ENCODE data around the gene FOXN3. TPM values are rescaled to one million over a fixed set of nuclear protein-coding genes. Genes with fewer than 3 reads are reported as not detected.
A peak's percentile ranks its signal among the peaks of the same experiment; 100 is the strongest.

Gene FOXN3
- total RNA-seq, 2 donors from 2014 or later = 53.9 to 141 TPM

DNA sequence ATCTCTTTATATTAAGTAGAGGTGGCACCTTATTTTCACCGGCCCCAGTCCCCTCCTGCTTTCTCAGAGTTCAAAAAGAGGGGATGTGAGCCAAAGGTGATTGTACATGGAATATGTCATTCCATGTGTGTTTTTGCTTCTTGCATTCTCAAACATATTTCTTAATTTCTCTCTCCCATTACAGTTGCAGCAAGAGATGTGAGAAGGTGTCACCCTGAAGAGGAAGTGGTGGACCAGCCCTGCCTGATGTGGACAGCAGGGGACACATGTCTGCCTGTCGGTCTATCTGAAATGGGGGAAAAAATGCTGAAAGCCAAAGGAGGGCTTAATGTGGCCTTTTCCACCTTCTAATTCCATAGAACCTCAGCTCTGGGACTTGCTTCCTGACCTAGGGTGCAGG lies 1.9 kb upstream of the FOXN3 start:
- Histone ChIP-seq H3K36me3 (no peaks in the 10 kb centered on the region), H3K9me3 (no peaks in the 10 kb centered on the region), H3K4me3 (no peak overlapping the region), H3K27ac (no peak overlapping the region), H3K27me3 (replicated peaks; ENCODE audit: insufficient read depth) (no peaks in the 10 kb centered on the region), H3K4me1 (replicated peaks) (peaks cover 8% of the 10 kb centered on the region)
- no peak for DNase-seq (ENCODE audit: low spot score)
- intact Hi-C loops (cut with DNase I) = loop anchor here (5.0 to 10.0 kb wide), 3 partner anchors 54 to 493 kb away; no protein-coding TSS in a partner anchor
- TF ChIP-seq, protein P1, sequence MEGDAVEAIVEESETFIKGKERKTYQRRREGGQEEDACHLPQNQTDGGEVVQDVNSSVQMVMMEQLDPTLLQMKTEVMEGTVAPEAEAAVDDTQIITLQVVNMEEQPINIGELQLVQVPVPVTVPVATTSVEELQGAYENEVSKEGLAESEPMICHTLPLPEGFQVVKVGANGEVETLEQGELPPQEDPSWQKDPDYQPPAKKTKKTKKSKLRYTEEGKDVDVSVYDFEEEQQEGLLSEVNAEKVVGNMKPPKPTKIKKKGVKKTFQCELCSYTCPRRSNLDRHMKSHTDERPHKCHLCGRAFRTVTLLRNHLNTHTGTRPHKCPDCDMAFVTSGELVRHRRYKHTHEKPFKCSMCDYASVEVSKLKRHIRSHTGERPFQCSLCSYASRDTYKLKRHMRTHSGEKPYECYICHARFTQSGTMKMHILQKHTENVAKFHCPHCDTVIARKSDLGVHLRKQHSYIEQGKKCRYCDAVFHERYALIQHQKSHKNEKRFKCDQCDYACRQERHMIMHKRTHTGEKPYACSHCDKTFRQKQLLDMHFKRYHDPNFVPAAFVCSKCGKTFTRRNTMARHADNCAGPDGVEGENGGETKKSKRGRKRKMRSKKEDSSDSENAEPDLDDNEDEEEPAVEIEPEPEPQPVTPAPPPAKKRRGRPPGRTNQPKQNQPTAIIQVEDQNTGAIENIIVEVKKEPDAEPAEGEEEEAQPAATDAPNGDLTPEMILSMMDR (IDR thresholded peaks at IDR 0.05) = no peak
- TF ChIP-seq POLR2A (IDR thresholded peaks at IDR 0.05) = no peak
- no peak for TF ChIP-seq POLR2AphosphoS5 (IDR thresholded peaks at IDR 0.05)
- 87% methylated on average over 2 of the region's 2 CpGs for WGBS

DNA sequence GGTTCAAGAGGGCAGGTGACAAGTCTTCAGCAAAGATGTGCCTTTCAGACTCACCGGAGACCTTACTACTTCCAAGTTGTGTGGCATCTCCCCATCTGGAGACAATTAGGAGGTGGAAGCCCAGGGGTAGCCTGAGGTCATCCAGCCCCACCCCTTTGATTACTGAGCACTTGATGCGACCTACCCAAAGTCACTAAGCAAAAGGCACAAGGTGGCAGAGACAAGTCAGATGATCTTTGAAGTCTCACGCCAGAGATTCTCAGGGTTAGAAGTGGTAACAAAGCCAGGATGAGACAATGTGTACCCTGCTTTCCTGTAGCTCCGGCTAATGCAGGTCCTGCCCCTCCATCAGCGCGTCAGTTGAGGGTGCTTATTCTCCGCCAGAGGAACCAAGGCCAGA lies 1.4 kb upstream of the FOXN3 start:
- H3K36me3 ChIP-seq = no peaks in the 10 kb centered on the region
- no peaks in the 10 kb centered on the region for H3K27me3 ChIP-seq (replicated peaks; ENCODE audit: insufficient read depth)
- no peak overlapping the region for H3K4me3 ChIP-seq
- intact Hi-C loops (cut with DNase I) = loop anchor here (5.0 to 10.0 kb wide), 3 partner anchors 54 to 494 kb away; no protein-coding TSS in a partner anchor
- peaks cover 8% of the 10 kb centered on the region for H3K4me1 ChIP-seq (replicated peaks)
- peak overlapping the region; percentile 88 to 89 for H3K27ac ChIP-seq
- WGBS = 78% methylated on average over 7 of the region's 7 CpGs
- H3K9me3 ChIP-seq = no peaks in the 10 kb centered on the region
- DNase-seq (ENCODE audit: low spot score) = no peak
- TF ChIP-seq POLR2A (IDR thresholded peaks at IDR 0.05) (no peak), POLR2AphosphoS5 (IDR thresholded peaks at IDR 0.05) (no peak)
- TF ChIP-seq, protein P1 (IDR thresholded peaks at IDR 0.05) = no peak

DNA sequence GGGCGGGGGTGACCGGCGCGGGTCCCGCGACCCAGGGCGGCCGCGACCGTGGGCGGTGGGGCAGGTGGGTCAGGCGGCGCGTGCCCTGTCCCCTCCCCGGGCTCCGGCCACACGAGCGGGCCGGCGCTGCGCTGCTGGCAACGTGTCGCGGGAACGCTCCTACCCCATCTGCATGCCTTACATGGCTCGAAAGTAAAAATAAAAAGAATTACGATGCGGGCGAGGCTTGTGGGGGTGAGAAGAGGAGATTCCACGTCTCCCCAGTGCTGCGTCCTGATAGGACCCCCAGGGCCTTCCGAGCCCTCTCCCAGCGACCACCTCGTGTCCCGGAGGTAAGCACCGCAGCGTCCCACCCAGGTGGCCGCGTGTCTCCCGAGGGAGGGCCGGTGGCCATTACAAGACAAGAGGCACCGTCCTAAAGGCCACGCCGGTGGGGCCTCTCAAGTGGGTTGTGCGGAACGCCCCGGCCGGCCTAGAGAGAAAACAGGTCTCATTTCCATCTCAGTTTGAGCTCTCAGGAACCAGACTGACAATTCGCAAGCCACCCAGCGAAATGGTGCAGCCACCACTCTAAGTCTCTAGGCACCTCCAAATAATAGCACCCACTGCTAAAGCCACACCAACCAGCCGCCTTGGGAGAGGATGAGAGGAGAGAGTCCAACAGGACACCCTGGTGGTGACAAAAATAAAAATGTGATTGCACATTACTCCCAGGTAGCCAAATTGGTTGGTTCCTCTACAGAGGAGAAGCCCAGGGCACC lies 612 bp upstream of the FOXN3 start:
- DNase-seq (ENCODE audit: low spot score) = peak; percentile 78
- peaks cover 8% of the 10 kb centered on the region for H3K4me1 ChIP-seq (replicated peaks)
- TF ChIP-seq POLR2AphosphoS5 (IDR thresholded peaks at IDR 0.05) (peak; percentile 61), POLR2A (IDR thresholded peaks at IDR 0.05) (no peak)
- TF ChIP-seq, protein P1 (IDR thresholded peaks at IDR 0.05) = peak; percentile 29 to 76 (median 65)
- H3K4me3 ChIP-seq = peak overlapping the region; percentile 62 to 63
- intact Hi-C loops (cut with DNase I) = loop anchor here (2.0 to 10.0 kb wide), 4 partner anchors 53 to 495 kb away; no protein-coding TSS in a partner anchor
- no peaks in the 10 kb centered on the region for H3K27me3 ChIP-seq (replicated peaks; ENCODE audit: insufficient read depth)
- H3K9me3 ChIP-seq = no peaks in the 10 kb centered on the region
- peak overlapping the region; percentile 88 to 89 for H3K27ac ChIP-seq
- no peaks in the 10 kb centered on the region for H3K36me3 ChIP-seq
- under 1% methylated on average over 42 of the region's 51 CpGs for WGBS

DNA sequence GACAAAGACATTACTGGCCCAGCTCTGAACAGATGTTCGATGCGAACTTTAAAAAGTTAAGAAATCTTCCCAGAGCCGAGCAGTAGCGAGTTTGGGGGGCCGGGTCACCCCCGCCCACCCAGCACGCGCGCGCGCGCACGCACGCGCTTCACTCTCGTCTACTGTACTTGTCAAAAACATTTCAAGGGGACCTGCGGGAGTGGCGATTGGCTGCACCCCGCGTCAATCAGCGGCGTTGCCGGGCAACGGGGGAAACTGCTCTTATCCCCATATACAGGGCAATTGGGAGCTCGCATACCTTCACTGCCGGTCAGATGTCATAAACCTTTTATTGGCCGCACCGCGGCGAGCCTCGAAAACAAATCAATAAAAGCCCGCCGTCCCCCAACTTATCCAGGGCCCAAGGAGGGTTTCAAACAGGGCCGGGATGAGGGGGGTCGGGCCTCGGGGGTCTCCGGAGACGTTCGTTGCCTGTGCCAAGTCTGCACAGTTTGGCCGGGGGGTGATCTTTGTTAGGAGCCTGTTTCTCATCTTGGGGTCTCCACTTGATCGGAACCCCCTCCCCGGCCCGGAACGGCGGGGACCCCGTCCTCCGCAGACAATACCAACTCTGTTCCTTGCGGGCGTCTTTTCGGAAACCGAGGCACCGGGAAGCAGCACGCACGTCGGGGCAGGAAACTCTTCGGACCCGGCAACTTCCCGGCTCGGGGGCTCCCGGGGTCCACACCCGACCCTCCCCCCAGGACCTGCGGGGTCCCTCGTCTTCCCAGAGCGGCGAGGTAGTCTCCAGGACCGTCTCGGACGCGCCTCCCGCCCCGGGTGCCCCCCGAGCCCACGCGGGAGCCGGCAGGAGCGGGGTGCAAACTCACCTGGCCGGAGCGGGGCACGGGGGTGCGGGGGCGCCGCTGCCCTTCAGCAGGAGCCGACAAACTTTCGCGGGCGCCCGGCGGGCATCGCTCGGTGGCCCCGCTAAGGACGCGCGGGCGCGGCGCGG lies 734 bp downstream of the FOXN3 start:
- Histone ChIP-seq H3K9me3 (no peaks in the 10 kb centered on the region), H3K27me3 (replicated peaks; ENCODE audit: insufficient read depth) (no peaks in the 10 kb centered on the region), H3K4me3 (peak overlapping the region; percentile 91 to 92), H3K27ac (peak overlapping the region; percentile 94 to 95), H3K36me3 (no peaks in the 10 kb centered on the region), H3K4me1 (replicated peaks) (peaks cover 8% of the 10 kb centered on the region)
- WGBS = under 1% methylated on average over 87 of the region's 98 CpGs
- intact Hi-C loops (cut with DNase I) = loop anchor here (2.0 to 10.0 kb wide), 4 partner anchors 51 to 496 kb away; no protein-coding TSS in a partner anchor
- TF ChIP-seq, protein P1 (IDR thresholded peaks at IDR 0.05) = no peak
- peak; percentile 92 for TF ChIP-seq POLR2AphosphoS5 (IDR thresholded peaks at IDR 0.05)
- peak; percentile 66 for TF ChIP-seq POLR2A (IDR thresholded peaks at IDR 0.05)
- DNase-seq (ENCODE audit: low spot score) = peak; percentile 99
